HG03103 (cell line): Measurements from ENCODE around the gene PDS5A.
"Not testable (repeated sequence)": the region's sequence is repeated elsewhere in the genome, so short reads cannot be mapped to it uniquely, and the experiment has no call there.

Experiments used
- ATAC-seq: cut with Tn5 transposase; IDR thresholded peaks from one replicate; pipeline ENCODE4 v1.9.1; 2021; ENCODE audit warnings: low read depth; ENCODE audit not compliant: unreplicated experiment

The PDS5A gene

DNA sequence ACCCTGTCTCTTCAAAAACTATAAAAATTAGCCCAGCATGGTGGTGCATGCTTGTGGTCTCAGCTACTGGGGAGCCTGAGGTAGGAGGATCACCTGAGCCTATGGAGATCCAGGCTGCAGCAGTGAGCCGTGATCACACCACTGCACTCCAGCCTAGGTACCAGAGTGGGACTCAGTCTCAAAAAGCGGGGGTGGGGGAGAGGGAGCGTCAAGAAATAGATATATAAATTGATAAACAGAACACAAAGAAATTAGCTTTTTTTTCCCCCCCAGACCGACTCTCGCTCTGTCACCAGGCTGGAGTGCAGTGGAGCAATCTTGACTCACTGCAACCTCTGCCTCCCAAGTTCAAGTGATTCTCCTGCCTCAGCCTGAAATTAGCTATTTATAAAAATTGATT lies 14.1 kb downstream of the PDS5A start:
- ATAC-seq, result no peak

DNA sequence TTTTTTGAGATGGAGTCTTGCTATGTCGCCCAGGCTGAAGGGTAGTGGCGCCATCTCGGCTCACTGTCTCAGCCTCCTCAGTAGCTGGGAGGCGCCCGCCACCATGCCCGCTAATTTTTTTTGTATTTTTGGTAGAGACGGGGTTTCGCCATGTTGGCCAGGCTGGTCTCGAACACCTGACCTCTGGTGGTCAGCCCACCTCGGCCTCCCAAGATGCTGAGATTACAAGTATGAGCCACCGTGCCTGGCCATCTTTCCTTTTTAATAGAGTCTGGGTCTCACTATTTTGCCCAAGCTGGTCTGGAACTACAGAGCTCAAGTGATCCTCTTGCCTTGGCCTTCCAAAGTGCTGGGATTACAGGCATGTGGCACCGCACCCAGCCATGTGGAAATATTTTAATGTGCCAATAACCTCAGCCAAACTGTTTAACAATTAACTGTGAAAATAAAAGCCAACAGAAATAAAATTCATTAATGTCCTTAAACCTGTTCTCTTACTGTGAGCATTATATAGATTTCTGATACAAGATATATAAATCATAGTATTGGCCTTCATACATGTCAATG lies 16.3 kb downstream of the PDS5A start:
- no peak for ATAC-seq

DNA sequence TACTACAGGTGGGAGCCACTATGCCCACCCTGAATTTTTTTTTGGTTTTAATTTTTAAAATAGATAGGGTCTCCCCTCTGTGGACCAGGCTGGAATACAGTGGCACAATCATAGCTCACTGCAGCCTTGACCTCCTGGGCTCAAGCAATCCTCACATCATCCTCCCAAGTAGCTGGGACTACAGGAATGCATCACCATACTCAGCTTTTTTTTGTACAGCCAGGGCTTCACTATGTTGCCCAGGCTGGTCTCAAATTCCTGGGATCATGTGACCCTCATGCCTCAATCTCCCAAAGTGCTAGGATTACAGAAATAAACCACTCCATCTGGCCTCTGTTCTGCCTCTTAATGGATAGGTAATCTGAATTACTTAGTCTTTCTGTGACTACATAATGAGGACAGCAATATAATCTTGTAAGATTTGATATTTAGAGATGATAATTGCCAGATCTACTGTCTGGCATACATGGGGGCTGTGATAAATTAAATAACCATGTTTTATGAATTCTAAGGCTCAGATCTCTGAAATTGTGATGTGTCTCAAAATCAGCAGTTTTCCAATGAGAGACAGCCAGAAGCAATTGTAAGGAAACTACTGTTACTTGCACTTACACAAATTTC lies 26.7 kb downstream of the PDS5A start:
- ATAC-seq, result no peak

DNA sequence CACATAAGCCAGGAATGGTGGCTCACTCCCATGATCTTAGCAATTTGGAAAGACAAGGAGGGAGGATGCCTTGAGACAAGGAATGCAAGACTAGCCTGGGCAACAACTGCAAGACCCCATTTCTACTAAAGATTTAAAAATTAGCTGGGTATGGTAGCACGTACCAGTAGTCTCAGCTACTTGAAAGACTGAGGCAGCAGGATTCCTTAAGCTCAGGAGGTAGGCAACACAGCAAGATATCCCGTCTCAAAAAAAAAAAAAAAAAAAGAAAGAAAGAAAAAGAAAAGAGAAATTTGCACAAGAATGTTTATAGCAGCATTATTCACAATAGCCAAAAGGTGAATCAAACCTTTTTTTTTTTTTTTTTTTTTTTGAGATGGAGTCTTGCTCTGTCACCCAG lies 29.7 kb downstream of the PDS5A start:
- no peak for ATAC-seq

DNA sequence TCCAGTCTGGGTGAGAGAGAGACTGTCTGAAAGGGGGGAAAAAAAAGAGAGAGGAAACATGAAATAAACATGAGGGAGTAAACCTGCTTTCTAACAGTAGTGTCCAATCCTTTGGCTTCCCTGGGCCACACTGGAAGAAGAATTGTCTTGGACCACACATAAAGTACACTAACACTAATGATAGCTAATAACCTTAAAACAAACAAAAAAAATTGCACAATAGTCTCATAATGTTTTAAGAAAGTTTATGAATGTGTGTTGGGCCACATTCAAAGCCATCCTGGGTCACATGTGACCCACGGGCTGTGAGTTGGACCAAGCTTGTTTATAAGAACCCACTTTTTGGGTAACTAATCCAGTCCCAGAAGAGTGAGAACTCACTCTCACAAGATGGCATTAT lies 30.3 kb downstream of the PDS5A start:
- no peak for ATAC-seq

DNA sequence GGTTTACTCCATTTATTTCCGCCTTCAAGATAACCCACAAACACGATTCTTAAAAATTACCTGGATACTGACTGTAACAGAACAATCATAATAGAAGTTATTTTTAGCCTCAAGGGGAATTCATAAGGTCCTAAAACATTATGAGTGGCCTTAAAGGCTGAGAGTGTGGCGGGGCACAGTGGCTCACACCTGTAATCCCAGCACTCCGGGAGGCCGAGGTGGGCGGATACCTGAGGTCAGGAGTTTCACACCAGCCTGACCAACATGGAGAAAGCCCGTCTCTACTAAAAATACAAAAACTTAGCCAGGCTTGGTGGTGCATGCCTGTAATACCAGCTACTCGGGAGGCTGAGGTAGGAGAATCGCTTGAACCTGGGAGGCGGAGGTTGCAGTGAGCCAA lies 33.5 kb downstream of the PDS5A start:
- ATAC-seq, result not testable (repeated sequence)

DNA sequence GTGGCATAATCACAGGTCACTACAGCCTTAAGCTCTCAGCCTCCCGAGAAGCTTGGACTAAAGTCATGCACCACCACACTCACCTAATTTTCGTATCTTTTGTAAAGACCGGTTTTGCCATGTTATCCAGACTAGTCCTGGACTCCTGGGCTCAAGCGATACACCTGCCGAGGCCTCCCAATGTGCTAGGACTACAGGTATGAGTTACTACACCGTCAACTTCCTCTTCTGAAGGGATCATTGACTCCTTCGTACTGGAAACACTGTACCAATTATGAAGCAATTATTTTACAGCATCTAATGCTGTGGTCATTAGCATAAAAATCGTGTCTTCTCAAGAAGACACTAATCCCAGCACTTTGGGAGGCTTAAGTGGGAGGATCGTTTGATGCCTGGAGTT lies 35.2 kb downstream of the PDS5A start:
- no peak for ATAC-seq

DNA sequence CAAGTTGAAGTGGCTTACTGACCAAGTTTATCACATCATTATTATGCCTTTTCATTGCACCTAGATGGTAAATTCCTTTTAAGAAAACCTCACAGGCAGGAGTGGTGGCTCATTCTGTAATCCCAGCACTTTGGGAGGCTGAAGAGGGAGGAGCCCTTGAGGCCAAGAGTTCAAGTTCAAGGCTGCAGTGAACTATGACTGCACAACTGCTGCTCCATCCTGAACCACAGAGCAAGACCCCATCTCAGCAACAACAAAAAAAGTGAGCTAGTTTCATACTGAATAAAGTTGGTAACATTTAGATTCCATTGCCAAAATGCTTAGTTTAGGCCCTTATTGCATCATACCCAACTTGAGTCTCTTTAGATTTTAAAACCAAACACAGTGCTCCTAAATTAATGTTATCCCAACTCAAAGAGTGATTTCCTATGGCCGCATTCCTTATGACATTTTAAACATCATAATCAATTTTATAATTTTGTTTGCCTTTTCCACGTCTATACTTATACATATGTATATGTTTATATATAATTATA lies 36.0 kb downstream of the PDS5A start:
- no peak for ATAC-seq

DNA sequence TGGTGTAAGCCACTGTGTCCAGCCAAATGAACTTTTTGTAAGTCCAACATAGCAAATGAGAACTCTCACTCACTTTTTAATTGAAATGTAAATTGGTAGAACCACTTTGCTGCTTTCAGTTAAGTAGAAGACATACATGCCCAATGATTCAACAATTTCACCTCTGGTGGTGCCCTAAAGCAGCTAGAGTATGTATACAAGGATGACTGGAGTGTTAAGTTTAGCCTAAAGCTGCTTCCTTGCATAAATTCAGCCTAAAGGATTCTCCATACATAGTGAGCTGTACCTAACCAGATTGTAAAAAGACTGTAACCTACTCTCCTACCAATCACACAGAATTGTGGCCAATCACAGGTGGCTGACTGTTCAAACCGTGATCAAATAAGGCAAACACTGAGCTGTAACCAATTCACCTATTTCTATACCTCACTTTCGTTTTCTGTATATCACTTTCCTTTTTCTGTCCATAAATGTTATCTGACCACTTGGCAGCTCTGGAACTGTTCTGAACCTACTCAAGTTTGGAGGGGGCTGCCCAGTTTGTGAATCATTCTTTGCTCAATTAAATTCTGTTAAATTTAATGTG lies 39.9 kb downstream of the PDS5A start:
- ATAC-seq, result no peak

DNA sequence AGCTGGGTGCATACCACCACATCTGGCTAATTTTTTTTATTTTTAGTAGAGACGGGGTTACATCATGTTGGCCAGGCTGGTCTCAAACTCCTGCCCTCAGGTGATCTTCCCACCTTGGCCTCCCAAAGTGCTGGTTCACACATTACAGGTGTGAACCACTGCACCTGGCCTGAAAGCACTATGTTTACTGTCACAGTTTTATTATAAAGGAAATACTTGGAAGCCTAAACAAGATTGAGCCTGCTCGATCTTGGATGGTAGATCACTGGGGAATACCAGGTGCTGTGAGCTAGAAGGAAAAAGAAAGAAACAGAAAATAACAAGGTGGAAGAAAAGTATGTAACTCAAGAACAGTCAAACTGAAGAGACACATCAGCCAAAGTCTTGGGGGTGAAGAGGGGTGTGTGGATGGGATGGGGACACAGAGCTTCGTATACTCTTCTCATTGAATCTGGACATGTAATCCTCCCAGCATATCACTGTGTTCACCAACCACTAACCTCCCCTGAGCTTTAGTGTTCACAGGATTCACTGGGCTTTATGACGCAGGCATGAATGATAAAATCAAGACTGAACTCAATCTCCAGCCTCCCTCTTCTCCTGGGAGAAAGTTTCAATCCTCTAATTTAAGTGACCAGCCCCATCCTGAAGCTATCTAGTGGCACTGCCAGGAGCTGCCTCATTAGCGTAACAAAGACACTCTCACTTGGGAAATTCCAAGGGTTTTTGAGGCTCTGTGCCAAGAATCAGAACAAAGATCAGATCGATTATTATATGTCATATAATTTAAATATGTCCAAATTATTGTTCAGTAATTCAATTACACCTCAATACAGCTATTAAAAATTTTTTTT lies 40.9 kb downstream of the PDS5A start:
- no peak for ATAC-seq

DNA sequence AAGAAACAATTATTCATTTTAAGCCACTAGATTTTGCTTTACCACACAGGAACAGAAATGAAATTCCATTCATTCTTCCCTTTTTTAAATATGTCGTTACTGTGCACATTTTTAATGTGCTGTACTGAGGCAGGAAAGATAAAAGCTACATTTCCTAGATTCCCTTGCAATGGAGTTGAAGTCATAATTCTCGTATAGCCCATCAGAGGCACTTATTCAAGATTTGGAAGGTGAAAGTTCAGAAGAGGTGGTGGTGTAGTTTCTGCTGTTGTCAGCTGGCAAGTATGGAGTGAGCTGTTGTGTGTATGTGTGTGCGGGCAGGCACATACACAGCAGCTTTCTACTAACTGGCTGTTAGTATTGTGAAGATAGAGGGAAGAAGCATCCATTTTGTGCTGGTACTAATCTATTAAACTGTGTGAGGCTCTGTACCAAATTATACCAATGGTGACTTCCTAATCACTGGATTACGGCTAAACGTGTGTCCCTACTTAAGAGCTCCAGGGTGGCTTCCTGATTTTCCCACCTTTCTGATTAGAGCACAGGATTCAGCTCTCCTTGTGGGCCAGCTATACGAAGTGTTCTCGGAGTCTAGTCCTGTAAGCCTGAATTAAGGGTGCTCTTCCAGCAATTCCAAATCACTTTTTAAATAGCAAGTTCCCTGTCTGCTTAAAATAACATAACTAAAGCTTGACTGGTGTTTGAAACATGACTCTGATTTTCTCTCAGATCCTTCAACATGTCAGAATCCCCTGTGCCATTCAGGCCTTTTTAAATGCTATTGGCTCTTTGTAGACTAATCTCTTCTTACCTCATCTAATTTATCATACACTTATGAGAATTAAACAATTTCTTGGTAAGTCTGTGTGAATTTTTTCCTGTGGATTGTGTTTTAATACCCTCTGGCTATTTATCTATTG lies 43.8 kb downstream of the PDS5A start:
- ATAC-seq, result no peak

DNA sequence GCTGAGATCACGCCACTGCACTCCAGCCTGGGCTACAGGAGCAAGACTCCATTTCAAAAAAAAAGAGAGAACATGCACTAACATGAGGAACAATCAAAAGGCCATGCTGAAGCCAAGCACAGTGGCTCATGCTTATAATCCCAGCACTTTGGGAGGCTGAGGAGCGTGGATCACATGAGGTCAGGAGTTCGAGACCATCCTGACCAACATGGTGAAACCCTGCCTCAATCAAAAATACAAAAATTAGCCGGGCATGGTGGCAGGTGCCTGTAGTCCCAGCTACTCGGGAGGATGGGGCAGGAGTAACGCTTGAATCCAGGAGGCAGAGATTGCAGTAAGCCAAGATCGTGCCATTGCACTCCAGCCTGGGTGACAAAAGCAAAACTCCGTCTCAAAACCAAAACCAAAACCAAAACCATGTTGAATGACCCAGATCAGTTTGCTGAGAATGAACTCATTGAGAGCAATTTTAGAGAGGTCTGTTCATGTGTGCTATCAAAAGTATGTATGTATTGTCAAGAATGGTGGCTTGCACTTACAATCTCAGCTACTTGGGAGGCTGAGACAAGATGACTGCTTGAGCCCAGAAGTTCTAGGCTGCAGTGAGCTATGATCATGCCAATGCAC lies 44.8 kb downstream of the PDS5A start:
- no peak for ATAC-seq

DNA sequence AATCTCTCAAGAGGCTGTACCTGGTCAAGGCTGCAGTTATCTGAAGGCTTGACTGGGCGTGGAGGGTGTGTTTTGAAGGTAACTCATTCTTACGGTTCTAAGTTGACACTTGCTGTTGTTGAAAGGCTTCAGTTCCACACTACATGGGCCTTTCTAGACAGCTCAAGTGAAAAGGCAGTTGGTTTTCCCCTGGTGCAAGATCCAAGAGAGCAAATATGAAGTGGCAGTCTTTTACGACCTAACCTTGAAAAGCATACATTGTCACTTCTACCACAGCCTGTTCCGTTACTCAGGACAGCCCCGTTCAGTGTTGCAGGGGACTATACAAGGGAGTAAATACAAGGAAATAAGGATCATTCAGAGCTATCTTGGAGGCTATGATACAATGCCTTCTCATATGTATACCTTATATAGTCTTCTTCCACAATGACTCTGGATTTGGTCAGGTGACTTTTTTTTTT lies 46.2 kb downstream of the PDS5A start:
- ATAC-seq, result no peak

DNA sequence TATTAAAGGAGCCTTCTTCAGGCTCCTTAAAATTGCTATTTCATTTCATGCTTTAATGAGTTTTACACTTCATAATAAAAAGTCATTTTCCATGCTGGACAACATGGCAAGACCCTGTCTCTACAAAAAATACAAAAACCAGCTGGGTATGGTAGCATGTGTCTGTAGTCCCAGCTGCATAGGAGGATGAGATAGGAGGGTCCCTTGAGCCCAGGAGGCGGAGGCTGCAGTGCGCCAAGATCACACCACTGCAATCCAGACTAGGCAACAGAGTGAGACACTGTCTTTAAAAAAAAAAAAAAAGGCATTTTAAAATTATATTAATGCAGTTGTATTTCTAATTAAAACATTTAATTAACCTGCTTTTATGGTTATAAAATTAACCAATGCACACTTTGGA lies 49.2 kb downstream of the PDS5A start:
- no peak for ATAC-seq

DNA sequence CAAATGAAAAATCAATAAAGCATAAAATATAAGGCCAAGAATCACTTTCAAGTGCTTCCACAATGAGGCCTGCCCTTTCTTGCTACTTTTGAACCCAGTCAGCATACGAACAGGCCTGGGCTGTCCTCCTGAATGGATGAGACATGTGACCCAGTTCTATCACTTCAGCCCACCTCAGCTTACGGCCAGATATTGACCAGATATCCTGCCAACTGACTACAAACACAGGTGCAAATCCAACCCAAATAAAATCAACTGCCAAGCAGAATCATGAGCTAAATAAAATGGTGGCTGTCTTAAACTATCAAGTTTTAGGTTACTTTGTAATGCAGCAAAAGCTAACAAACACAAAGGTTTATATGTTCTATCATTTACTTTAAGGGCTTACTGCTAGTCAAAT lies 53.7 kb downstream of the PDS5A start:
- no peak for ATAC-seq

DNA sequence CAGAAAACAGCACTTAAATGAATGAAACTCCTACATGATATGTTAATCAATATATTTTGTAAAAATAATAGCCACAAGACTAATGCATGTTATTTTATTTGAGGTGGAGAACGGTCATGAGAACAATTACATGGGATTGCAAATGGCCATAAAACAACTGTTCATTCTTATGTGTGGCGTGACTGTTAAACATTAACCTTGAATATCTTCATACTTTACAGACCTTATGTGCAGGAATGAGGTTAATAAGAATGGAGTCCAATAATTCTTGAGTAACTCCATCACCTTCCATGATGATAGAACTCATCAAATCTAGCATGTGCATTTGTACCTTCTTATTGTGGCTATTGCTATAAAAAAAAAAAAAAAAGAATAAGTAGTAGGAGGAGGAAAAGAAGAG lies 55.3 kb downstream of the PDS5A start:
- ATAC-seq, result no peak

DNA sequence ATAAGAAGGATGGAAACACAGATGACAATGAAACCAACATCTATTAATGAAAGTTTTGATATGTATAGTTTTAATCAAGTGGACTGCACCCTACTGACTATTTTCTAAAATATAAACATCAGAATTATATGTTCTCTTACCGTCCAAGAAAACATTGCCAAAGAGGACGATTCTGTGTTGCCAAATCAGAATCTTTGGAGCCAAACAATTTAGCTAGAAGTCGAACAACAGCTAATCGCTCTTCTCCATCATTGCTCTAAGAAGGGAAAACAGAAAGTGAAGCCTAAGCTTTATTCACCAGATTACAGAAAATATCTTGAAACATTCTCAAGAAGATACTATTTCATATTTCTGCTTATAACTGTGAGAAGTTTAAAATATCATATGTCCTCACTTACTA lies 64.2 kb downstream of the PDS5A start:
- no peak for ATAC-seq

DNA sequence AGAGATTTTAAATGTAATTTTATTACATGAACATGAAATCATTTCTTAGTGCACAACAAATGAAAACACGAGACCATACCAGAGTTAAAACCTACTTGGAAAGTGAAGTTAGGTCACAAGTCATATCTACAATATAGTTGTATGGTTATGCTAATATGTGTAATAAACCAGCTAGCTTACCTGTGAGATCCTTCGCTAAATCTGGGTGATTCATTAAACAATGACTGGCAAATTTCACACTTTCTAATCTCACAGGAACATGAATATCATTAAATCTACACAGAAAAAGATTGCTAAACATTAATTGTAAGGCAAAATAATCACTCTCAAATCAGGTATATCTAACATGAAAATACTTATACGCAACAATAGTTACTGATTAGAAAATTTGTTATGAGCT lies 67.6 kb downstream of the PDS5A start:
- ATAC-seq, result no peak

DNA sequence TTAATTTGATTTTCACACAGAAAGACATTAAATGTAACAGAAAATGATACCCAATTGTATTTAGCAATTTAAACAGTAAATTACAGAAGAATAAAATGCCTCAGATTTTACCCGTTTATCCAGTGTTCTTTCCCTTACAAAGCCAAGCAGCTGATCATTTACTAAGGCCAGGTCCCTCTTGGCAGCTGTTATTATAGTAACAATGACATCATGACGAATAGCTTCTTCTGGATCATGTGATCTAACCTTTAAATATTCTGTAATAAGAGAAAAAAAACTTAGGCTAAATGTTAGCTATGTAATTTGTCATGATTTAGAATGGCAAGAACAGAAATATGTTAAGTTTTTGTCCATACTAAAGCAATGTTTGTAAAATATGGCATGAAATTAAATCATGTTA lies 69.4 kb downstream of the PDS5A start:
- no peak for ATAC-seq

DNA sequence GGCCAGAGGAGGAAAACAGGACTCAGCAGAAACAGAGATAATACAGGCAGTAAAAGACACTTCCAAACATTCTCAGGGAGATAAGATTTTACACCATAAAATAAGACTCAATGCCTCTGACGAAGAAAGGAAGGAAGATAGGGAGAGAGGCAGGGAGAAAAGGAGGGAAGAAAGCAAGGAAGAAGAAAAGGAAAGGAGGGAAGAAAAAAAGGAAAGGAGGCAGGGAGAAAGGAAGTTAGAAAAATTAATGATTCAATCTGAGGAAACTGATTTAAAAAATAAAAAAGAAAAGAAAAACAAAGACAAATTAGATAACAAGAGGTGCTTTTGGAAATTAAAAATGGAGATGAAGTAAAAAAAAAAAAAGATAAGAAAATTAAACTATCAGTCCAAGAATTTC lies 72.1 kb downstream of the PDS5A start:
- ATAC-seq, result no peak
